WTC11 (cell line): ENCODE results near the gene IFRD2.
"Not testable (repeated sequence)": the region's sequence is repeated elsewhere in the genome, so short reads cannot be mapped to it uniquely, and the experiment has no call there.

Experiments
- CREM ChIP-seq: sonication (generic); formaldehyde crosslinking; IDR thresholded peaks from 2 replicates; pipeline ENCODE4 v1.8.1; 2022; ENCODE audit warnings: mild to moderate bottlenecking, missing genetic modification reagents, moderate library complexity
- ETV6 ChIP-seq: sonication (generic); formaldehyde crosslinking; IDR thresholded peaks from 2 replicates; pipeline ENCODE4 v1.8.1; 2022; ENCODE audit warnings: mild to moderate bottlenecking, missing genetic modification reagents
- NFYB ChIP-seq: sonication (generic); formaldehyde crosslinking; conservative IDR thresholded peaks from 2 replicates; pipeline ENCODE4 v1.8.0; 2022; ENCODE audit warnings: low read depth, missing genetic modification reagents
- NR3C1 ChIP-seq: sonication (generic); formaldehyde crosslinking; conservative IDR thresholded peaks from 2 replicates; pipeline ENCODE4 v1.8.1; 2023; ENCODE audit warnings: low read depth, mild to moderate bottlenecking, missing genetic modification reagents
- ZNF121 ChIP-seq: sonication (generic); formaldehyde crosslinking; IDR thresholded peaks from 2 replicates; pipeline ENCODE4 v1.8.0; 2023; ENCODE audit warnings: missing genetic modification reagents
- ZSCAN18 ChIP-seq: fragments of 250-450 bp; sonication (Bioruptor Pico); IDR thresholded peaks from 2 replicates; pipeline ENCODE4 v2.1.2; 2022; ENCODE audit warnings: mild to moderate bottlenecking, moderate library complexity
- TF ChIP-seq, protein P1 (sequence below): fragments of 200-600 bp; IDR thresholded peaks from 2 replicates; pipeline ENCODE4 v1.8.0; 2022; ENCODE audit warnings: antibody characterized with exemption

DNA sequence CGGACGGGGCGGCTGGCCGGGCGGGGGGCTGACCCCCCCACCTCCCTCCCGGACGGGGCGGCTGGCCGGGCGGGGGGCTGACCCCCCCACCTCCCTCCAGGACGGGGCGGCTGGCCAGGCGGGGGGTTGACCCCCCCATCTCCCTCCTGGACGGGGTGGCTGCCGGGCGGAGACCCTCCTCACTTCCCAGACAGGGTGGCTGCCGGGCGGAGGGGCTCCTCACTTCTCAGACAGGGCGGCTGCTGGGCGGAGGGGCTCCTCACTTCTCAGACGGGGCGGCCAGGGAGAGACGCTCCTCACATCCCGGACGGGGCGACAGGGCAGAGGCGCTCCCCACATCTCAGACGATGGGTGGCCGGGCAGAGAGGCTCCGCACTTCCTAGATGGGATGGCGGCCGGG is 19.8 kb upstream of the IFRD2 start:
- TF ChIP-seq ETV6, ZNF121, NR3C1, NFYB, ZSCAN18, CREM (CRISPR knock-in tag): not testable (repeated sequence)
- TF ChIP-seq, protein P1, sequence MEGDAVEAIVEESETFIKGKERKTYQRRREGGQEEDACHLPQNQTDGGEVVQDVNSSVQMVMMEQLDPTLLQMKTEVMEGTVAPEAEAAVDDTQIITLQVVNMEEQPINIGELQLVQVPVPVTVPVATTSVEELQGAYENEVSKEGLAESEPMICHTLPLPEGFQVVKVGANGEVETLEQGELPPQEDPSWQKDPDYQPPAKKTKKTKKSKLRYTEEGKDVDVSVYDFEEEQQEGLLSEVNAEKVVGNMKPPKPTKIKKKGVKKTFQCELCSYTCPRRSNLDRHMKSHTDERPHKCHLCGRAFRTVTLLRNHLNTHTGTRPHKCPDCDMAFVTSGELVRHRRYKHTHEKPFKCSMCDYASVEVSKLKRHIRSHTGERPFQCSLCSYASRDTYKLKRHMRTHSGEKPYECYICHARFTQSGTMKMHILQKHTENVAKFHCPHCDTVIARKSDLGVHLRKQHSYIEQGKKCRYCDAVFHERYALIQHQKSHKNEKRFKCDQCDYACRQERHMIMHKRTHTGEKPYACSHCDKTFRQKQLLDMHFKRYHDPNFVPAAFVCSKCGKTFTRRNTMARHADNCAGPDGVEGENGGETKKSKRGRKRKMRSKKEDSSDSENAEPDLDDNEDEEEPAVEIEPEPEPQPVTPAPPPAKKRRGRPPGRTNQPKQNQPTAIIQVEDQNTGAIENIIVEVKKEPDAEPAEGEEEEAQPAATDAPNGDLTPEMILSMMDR: not testable (repeated sequence)
